ENCODE measurements around the gene FAM53A.

DNA sequence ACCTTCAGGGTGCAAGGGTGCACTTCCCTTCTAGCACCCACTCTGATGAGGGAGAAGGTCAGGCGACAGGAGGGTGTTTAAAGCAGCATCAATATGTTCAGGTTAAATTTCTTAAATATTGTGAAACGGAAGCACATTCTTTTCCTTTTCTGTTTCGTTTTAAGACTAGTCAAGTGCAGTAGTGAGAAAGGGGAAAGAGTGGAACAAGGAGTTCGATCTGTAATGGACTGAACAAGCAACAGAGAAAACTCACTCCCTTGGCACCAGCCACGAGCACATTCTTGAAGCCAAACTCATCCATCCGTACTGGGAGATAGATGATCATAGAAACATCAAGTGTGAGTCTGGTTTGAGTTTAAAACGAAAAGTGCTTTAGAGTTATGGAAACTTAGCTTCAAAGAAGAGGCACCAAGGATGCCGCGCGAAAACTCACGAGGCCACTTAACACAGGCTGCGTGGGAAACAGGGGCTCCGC is 815 bp downstream of the FAM53A start:
- TF ChIP-seq, protein P1, sequence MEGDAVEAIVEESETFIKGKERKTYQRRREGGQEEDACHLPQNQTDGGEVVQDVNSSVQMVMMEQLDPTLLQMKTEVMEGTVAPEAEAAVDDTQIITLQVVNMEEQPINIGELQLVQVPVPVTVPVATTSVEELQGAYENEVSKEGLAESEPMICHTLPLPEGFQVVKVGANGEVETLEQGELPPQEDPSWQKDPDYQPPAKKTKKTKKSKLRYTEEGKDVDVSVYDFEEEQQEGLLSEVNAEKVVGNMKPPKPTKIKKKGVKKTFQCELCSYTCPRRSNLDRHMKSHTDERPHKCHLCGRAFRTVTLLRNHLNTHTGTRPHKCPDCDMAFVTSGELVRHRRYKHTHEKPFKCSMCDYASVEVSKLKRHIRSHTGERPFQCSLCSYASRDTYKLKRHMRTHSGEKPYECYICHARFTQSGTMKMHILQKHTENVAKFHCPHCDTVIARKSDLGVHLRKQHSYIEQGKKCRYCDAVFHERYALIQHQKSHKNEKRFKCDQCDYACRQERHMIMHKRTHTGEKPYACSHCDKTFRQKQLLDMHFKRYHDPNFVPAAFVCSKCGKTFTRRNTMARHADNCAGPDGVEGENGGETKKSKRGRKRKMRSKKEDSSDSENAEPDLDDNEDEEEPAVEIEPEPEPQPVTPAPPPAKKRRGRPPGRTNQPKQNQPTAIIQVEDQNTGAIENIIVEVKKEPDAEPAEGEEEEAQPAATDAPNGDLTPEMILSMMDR (conservative IDR thresholded peaks at IDR 0.05; ENCODE audit: low read depth, low read length): no peak
- 0 out of 2 replicates have a peak, but pooled peaks have one; percentile 13 for TF ChIP-seq FOS (IDR thresholded peaks at IDR 0.05; ENCODE audit: low read depth, low read length)
- TF ChIP-seq ELK1 (IDR thresholded peaks at IDR 0.05; ENCODE audit: borderline replicate concordance, low read depth, low read length): no peak
- TF ChIP-seq BHLHE40 (IDR thresholded peaks at IDR 0.05; ENCODE audit: low read depth, low read length): 0 out of 2 replicates have a peak, but pooled peaks have one; percentile 2
- no peak for TF ChIP-seq RAD21 (IDR thresholded peaks at IDR 0.05; ENCODE audit: low read length)
- TF ChIP-seq POLR2A (IDR thresholded peaks at IDR 0.05; ENCODE audit: low read depth, low read length): no peak
- TF ChIP-seq CEBPB (IDR thresholded peaks at IDR 0.05; ENCODE audit: low read depth, low read length): no peak
- TF ChIP-seq RFX5 (IDR thresholded peaks at IDR 0.05; ENCODE audit: low read depth, low read length): no peak
- TF ChIP-seq SMC3 (IDR thresholded peaks at IDR 0.05; ENCODE audit: low read depth, low read length): no peak; the same call in 1 of the 2 replicates
